ENCODE results near the gene TYMP. TPM values are rescaled to one million over a fixed set of nuclear protein-coding genes. Genes with fewer than 3 reads are reported as not detected.

TYMP gene
- total and polyA plus RNA-seq, 2 donors (not counting 1 experiment from before 2014, with no cell fraction given): 43.6 to 45.1 TPM

- no peaks in the 10 kb centered on the region for H3K9me3 Mint-ChIP-seq (ENCODE audit: insufficient read depth)
- Histone ChIP-seq H3K79me2 (ENCODE audit: control insufficient read depth, insufficient read depth, low read length) (peaks cover 17% of the 10 kb centered on the region), H4K20me1 (ENCODE audit: control insufficient read depth, insufficient read depth, low read length, poor library complexity, severe bottlenecking) (no peaks in the 10 kb centered on the region), H3K4me3 (ENCODE audit: control extremely low read depth in 1 of 5, extremely low read depth in 1 of 5, insufficient read depth in 1 of 5, low read depth in 2 of 5, low read length in 4 of 5) (peak overlapping the region; percentile 47 to 95 (median 95)), H2AFZ (ENCODE audit: insufficient read depth, low read depth, low read length, poor library complexity, severe bottlenecking) (peak overlapping the region; percentile 62), H3K36me3 (replicated peaks in 1 of 2; ENCODE audit: control extremely low read depth in 1 of 2, control insufficient read depth in 1 of 2, extremely low read depth in 1 of 2, insufficient read depth in 2 of 2, low read length in 1 of 2) (no peaks in the 10 kb centered on the region), H3K9me3 (ENCODE audit: control extremely low read depth in 1 of 3, control insufficient read depth in 2 of 3, insufficient read depth in 1 of 3, low read length in 2 of 3) (peaks cover 0 to 9% (median 0%) of the 10 kb centered on the region in 3 donors), H3K9ac (ENCODE audit: low read length) (peak overlapping the region; percentile 97), H3K4me1 (ENCODE audit: control insufficient read depth in 2 of 2, insufficient read depth in 2 of 2, low read length in 2 of 2) (peaks cover 22 to 71% of the 10 kb centered on the region in 2 donors), H3K4me2 (replicated peaks; ENCODE audit: low read depth, low read length, poor library complexity, severe bottlenecking) (peak overlapping the region; percentile 84), H3K27me3 (replicated peaks in 1 of 4; ENCODE audit: control extremely low read depth in 1 of 4, control insufficient read depth in 3 of 4, insufficient read depth in 4 of 4, low read length in 3 of 4) (no peaks in the 10 kb centered on the region), H3K27ac (ENCODE audit: low read length in 2 of 2) (peak overlapping the region; percentile 99 to 100)
- peak overlapping the region; percentile 99 for H3K27ac Mint-ChIP-seq
- H3K27me3 Mint-ChIP-seq: no peaks in the 10 kb centered on the region
- under 1% methylated on average over 41 of the region's 44 CpGs for WGBS (ENCODE audit: insufficient coverage)
- H3K4me3 Mint-ChIP-seq: peak overlapping the region; percentile 95
- no peak for TF ChIP-seq EZH2 (IDR thresholded peaks at IDR 0.05; ENCODE audit: borderline replicate concordance, insufficient read depth, low read depth, low read length, poor library complexity, severe bottlenecking)
- TF ChIP-seq, protein P1, sequence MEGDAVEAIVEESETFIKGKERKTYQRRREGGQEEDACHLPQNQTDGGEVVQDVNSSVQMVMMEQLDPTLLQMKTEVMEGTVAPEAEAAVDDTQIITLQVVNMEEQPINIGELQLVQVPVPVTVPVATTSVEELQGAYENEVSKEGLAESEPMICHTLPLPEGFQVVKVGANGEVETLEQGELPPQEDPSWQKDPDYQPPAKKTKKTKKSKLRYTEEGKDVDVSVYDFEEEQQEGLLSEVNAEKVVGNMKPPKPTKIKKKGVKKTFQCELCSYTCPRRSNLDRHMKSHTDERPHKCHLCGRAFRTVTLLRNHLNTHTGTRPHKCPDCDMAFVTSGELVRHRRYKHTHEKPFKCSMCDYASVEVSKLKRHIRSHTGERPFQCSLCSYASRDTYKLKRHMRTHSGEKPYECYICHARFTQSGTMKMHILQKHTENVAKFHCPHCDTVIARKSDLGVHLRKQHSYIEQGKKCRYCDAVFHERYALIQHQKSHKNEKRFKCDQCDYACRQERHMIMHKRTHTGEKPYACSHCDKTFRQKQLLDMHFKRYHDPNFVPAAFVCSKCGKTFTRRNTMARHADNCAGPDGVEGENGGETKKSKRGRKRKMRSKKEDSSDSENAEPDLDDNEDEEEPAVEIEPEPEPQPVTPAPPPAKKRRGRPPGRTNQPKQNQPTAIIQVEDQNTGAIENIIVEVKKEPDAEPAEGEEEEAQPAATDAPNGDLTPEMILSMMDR (IDR thresholded peaks at IDR 0.05): no peak
- ChIA-PET CTCF (interaction anchor here (0.8 to 2.1 kb wide), 2 partner anchors 9 to 92 kb away, joined by 3 to 7 read pairs; no protein-coding TSS in a partner anchor), POLR2A (interaction anchor here (0.6 to 4.6 kb wide), 10 partner anchors 9 to 578 kb away, joined by 4 to 40 read pairs (median 6); partner anchors contain the start of genes LMF2, NCAPH2 and SYCE3)
- H3K4me1 Mint-ChIP-seq: peaks cover 57% of the 10 kb centered on the region
- intact Hi-C loops (cut with micrococcal nuclease): loop anchor here (1.0 kb wide), 3 partner anchors 8 to 90 kb away; partner anchors contain the start of gene SYCE3
- peak; percentile 43 for ATAC-seq (ENCODE audit: low read depth)
- peak; percentile 93 for DNase-seq
Observed at GRCh38 chr22:50531546-50531961, 1.7 kb upstream of the TYMP start.

All from B cell (primary cell).